Vagina (tissue), 2 donors: ENCODE measurements around the gene CCDC12.

Experiments
- POLR2AphosphoS5 ChIP-seq, 2 donors: sonication (generic); formaldehyde crosslinking; IDR thresholded peaks; one replicate each; pipeline ENCODE4 v1.9.0; 2017; ENCODE audit warnings: antibody characterized with exemption in 2 of 2, mild to moderate bottlenecking in 2 of 2, low read depth in 1 of 2; ENCODE audit not compliant: insufficient read depth in 1 of 2
- TF ChIP-seq, protein P1 (sequence below), 3 experiments: fragments of 450-650 bp in 2 of 3; fragments of 200-600 bp in 1 of 3; sonication (generic) in 1 of 3; IDR thresholded peaks; one replicate each; pipeline ENCODE4 v1.5.1; 2017 to 2019; ENCODE audit warnings: antibody characterized with exemption in 3 of 3, mild to moderate bottlenecking in 2 of 3, moderate library complexity in 2 of 3

DNA sequence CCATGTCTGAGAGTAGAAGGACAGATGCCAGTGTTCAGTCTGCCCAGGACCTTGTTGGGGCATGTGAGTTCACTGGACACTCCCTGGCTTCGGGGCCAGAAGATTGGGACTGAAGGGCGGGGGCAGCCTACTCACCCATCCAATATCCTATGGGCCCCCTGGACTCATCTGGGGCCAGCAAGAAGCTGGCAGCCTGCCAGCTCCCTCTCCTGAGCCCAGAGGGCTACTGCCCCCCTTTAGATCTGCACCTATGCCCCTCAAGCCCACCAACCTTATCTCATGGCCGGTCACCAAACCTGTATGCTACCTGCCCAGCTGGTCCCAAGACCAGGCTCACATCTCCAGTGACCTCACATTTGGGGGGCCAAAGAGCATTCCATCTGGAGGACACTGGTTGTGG lies 90.9 kb downstream of the CCDC12 start:
- TF ChIP-seq, protein P1, sequence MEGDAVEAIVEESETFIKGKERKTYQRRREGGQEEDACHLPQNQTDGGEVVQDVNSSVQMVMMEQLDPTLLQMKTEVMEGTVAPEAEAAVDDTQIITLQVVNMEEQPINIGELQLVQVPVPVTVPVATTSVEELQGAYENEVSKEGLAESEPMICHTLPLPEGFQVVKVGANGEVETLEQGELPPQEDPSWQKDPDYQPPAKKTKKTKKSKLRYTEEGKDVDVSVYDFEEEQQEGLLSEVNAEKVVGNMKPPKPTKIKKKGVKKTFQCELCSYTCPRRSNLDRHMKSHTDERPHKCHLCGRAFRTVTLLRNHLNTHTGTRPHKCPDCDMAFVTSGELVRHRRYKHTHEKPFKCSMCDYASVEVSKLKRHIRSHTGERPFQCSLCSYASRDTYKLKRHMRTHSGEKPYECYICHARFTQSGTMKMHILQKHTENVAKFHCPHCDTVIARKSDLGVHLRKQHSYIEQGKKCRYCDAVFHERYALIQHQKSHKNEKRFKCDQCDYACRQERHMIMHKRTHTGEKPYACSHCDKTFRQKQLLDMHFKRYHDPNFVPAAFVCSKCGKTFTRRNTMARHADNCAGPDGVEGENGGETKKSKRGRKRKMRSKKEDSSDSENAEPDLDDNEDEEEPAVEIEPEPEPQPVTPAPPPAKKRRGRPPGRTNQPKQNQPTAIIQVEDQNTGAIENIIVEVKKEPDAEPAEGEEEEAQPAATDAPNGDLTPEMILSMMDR (IDR thresholded peaks at IDR 0.05), result no peak
- no peak for TF ChIP-seq POLR2AphosphoS5 (IDR thresholded peaks at IDR 0.05; ENCODE audit: insufficient read depth in 1 of 2, low read depth in 1 of 2)
